Stimulated activated naive CD4-positive, alpha-beta T cell treated with Interleukin-2 at 50 U/mL for 16 hours (primary cell): ENCODE data around the gene JCHAIN.
"Not testable (repeated sequence)": the region's sequence is repeated elsewhere in the genome, so short reads cannot be mapped to it uniquely, and the experiment has no call there.

Source experiments
- DNase-seq: peaks from one replicate; lab custom pipeline; 2025; lab: John Stamatoyannopoulos, UW

Gene JCHAIN

GRCh38 chr4:70666369-70666768 lies at the start of gene JCHAIN:
JCHAIN (minus strand) TSS chr4:70666508; CDS start chr4:70666490, 18 bp downstream.
- DNase-seq, result no peak

GRCh38 chr4:70715097-70715496 lies 48.8 kb upstream of the JCHAIN start:
- no peak for DNase-seq

- DNase-seq, result no peak
Observed at GRCh38 chr4:70714079-70714887, 48.0 kb upstream of the JCHAIN start.

DNA sequence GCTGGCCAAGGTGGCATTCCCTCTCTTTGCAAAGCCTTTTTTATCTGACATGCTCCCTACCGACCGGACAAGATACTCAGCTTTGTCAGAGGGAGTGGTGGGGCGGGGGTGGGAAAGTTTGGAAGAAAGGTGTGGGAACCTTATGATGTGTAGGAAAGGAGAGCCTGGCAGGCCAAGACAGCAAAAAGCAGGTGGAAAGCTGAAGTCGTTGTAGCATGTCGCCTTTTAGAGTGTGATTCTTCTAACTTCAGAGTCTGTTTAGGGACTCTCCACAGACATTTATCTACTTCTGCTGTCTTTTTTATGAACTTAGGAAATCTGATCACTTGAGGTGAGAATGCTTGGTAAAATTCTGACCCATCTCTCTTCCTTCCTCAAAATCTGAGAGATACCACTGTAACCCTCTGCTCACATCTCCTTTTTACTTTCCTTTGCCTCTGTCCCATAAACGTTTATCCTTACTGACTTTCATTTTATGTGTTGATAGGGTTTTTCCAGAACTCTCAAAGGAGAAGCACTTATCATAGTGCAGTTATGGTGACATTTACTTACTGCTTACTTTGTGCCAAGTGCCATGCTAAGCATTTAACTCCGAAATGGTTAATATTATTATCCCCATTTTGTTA lies 47.3 kb upstream of the JCHAIN start:
- no peak for DNase-seq

GRCh38 chr4:70712604-70713452 lies 46.5 kb upstream of the JCHAIN start:
- no peak for DNase-seq

GRCh38 chr4:70712150-70712549 lies 45.8 kb upstream of the JCHAIN start:
- no peak for DNase-seq

- no peak for DNase-seq
Observed at GRCh38 chr4:70711599-70711998, 45.3 kb upstream of the JCHAIN start.

DNA sequence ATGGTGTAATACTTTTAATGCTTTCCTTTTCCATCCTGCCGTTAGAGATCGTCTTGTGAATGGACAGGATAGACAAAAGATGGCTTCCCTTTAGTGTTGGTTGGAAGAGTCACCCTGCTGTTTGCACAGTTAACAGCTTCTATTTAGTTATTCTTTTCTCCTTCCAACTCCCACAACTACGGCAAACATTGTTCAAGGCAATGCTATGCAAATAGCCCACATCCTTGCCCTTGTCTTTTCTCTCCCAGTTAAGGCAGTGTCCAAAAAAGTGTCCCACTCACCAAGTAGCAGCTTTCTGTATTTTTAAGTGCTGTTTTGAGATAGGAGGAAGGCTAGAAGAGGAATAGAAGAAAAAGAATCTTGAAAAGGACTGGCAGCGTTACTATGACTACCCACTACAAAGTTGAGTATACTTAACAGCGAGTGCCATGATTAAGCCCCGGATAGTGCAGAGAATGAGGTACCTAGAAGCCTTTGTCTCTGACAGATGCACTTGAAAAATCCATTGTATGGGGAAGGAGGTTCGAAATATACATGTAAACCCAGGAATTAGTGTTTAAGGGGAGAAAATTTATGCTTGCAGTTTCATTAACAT lies 43.4 kb upstream of the JCHAIN start:
- DNase-seq, result no peak

DNA sequence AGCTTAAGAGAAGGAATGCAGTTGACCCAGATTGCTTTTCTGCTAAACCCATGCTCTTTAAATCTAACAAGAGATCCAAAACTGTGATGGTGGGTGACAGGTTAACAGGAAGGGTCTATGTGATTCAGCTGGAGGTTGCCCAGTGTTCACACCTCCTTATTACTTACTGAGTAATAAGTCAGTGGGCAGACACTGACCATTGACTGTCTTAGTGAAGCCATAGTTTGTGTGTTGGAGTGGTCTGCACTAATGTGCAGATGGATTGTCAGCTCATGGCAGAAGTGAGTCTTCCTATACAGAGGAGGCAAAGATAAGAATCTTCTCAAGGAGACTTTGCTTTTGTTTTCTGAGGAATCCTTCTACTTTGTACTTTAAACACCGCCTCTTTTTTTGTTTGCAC lies 40.2 kb upstream of the JCHAIN start:
- no peak for DNase-seq

GRCh38 chr4:70706044-70706461 lies 39.7 kb upstream of the JCHAIN start:
- DNase-seq, result no peak

DNA sequence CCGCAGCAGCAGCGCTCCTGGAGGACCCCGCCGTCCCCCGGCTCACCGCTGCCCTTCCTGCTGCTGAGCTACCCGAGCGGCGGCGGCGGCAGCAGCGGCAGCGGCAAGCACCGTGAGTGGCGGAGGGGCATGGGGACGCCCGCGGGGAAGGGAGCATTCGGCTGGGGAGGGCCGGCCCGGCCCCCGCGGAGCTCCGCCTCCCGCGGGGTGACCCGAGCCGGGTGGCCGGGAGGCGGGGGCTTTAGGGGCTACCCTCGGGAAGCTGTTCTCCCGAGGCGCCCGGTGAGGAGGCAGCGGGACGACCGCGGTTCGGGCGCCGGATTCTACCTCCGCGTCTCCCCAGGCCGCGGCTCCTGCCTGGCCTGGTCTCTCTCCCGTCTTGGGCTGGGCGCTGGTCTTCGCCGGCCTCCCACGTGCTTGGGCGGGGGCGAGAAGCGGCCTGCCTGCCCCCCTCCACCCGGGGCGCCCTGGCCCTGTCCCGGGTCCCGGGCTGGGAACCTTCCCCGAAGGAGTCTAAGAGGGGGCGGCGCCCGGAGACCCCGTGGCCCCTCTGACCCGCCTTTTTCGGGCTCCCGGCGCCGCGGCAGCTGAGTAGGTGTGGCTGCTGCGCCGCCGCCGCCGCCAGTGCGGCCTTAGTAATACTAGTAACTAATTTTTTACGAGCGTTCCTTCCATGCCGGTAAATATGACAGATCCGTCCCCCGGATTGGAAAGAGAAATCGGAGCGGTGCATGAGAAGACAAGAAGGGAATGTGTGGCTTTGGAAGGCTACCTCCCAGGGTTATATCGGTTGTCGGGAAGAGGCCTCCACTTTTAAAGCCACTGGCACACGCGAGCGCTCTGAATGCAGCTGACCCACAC lies 39.1 kb upstream of the JCHAIN start:
- DNase-seq, result peak; percentile 67

- no peak for DNase-seq
Observed at GRCh38 chr4:70704931-70705182, 38.5 kb upstream of the JCHAIN start.

DNA sequence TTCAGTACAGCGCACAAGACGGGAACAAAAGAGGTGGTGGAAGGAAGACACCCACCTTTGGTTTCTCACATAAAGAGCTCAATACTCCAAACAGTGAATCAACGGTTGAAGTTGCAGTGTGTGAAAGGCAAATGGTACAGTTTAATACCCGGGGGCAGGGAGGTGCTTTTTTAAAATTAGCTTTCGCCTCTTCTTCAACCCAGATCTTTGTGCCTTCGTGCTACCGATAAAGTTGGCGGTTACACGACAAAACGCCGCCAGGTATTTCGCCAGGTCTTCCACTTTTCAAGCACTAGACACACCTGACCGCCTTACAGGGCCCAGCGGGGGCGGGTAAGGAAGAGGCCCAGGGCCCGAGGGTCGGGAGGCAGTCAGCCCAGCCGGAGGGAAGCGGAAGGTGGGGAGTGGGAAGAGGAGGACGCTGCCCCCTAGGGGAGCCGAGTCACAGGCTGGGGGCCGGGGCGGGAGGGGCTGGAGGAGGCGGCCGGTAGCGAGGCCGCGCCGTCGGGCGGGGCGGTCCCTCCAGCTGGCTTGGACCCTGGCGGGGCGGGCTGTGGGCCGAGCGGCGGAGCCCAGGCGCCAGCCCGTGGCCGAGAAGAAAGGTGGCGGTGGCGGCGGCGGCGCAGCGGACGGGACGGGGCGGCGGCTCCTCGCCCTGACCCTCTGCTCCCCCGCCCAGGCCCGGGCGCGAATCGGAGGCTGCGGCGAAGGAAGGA lies 38.1 kb upstream of the JCHAIN start:
- peak; percentile 51 for DNase-seq

DNA sequence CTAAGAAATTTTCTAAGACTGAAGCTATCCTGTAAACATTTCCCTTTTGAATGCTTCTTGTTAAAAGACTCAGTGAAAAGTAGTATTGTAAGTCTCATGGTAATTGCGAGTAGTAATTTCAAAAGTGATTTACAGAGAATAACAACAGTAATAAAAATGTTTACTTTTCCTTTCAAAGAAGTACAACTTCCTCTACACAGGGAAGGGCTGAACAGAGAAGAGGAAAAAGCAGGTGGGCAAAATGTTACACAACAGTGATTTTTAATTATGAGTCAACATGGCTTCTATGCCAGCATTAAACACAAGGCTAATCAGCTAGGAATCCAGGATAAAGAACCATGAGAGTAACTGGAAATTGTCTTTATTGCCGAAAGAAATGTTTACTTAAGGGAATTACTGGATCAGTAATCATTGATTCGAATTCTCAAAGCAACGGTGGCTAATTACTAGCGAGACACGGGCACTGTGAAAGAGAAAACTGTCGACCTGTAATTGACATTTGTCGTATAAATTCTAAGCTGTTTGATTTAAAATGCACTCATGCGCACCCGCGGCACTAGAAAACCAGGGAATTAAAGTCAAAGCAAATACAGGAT lies 37.4 kb upstream of the JCHAIN start:
- no peak for DNase-seq

DNA sequence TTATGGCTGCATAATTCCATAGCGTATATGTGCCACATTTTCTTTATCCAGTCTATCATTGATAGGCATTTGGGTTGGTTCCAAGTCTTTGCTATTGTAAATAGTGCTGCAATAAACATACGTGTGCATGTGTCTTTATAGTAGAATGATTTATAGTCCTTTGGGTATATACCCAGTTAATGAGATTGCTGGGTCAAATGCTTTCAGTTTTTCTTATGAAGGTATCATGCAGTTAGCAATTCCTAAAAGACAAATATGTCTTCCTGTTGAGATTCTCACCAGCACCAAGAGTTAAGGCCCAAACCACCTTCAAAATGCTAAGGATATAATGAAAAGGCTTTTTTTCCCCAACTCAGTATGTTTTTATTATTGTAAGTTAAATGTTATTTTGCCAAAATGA lies 36.3 kb upstream of the JCHAIN start:
- not testable (repeated sequence) for DNase-seq

DNA sequence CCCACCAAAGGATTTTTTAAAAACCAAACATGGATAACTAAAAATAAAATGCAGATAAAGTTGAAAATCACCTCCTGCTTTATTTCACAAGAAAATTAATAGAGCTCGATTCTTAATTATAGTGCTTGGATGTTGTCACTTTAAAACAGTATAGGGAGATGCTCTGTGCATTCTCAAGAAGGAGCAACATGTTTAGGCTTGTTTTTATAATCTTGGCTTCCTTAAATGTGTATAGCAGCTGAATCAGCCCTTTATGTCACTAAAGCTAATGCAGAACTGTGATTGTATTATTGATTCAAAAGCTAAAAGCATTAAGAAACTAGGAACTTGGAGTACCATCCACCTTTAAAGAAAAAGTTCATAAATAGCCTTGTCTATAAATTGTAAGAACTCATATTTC lies 35.0 kb upstream of the JCHAIN start:
- DNase-seq, result no peak

GRCh38 chr4:70700712-70701111 lies 34.4 kb upstream of the JCHAIN start:
- DNase-seq, result no peak

DNA sequence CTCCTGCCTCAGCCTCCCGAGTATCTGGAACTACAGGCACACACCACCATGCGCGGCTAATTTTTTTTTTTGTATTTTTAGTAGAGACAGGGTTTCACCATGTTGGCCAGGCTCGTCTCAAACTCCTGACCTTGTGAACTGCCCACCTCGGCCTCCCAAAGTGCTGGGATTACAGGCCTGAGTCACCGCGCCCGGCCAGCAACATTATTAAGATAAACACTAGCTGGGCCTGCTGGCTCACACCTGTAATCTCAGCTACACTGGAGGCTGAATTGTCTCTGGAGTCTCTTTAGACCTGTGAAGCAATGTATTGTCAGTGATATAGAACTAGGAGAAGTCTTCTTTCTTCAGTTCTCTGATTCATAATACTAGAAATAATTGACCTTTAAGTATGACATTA lies 32.1 kb upstream of the JCHAIN start:
- not testable (repeated sequence) for DNase-seq

DNA sequence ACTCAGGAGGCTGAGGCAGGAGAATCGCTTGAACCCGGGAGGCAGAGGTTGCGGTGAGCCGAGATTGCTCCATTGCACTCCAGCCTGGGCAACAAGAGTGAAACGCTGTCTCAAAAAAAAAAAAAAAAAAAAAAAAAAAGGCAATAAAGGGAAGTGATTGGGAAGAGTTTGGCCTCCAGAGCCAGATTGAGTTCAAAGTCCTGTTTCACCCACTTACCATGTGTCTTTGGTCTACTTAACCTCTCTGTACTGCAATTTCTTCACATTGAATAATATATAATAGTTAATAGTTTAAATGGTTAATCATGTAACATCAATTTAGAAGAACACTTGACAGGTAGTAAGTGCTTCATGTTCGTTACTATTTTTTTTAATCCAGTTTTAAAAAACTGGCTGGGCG lies 28.3 kb upstream of the JCHAIN start:
- not testable (repeated sequence) for DNase-seq

DNA sequence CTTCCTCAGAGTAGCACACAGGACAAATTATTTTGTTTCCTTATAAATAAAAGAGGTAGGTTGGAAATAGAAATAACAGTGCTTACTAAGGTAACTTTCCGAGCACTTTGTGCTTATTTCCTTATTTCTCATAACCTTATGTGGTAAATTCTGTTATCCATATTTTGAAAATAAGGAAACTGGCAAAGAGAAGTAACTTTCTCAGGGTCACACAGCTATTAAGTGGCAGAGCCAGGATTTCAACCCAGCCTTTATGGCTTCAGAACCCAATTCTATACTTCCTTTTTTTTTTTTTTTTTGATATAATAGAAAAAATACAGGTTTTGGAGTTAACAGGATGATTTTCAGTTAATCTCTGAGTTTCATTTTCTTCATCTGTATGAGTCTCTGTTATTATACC lies 25.4 kb upstream of the JCHAIN start:
- no peak for DNase-seq
